Adipocyte (in vitro differentiated cells): ENCODE measurements around the gene SESTD1.
"Not testable (repeated sequence)": the region's sequence is repeated elsewhere in the genome, so short reads cannot be mapped to it uniquely, and the experiment has no call there.

Experiments
- DNase-seq: peaks from one replicate; pipeline ENCODE4 v3.0.0-alpha.2; 2015; ENCODE audit warnings: low read depth
- H3K27me3 ChIP-seq: replicated peaks from 2 replicates; pipeline ENCODE4 v1.7.0; 2013; ENCODE audit warnings: mild to moderate bottlenecking, low read length, moderate library complexity; ENCODE audit not compliant: control insufficient read depth, insufficient read depth
- H3K36me3 ChIP-seq: 2 replicates; pipeline ENCODE4 v1.7.0; 2013; ENCODE audit warnings: low read length, mild to moderate bottlenecking, moderate library complexity; ENCODE audit not compliant: control insufficient read depth, insufficient read depth, severe bottlenecking
- H3K4me1 ChIP-seq: 2 replicates; pipeline ENCODE4 v1.7.0; 2013; ENCODE audit warnings: mild to moderate bottlenecking, low read length, moderate library complexity; ENCODE audit not compliant: control insufficient read depth, insufficient read depth
- H3K4me3 ChIP-seq: 2 replicates; pipeline ENCODE4 v1.7.0; 2013; ENCODE audit warnings: mild to moderate bottlenecking, low read length, moderate library complexity
- H3K9ac ChIP-seq: 2 replicates; pipeline ENCODE4 v1.7.0; 2013; ENCODE audit warnings: mild to moderate bottlenecking, low read length, moderate library complexity
- H3K9me3 ChIP-seq: 2 replicates; pipeline ENCODE4 v1.7.0; 2013; ENCODE audit warnings: mild to moderate bottlenecking, low read length, moderate library complexity; ENCODE audit not compliant: control insufficient read depth

The SESTD1 gene

GRCh38 chr2:179235463-179236108 lies 29.0 kb downstream of the SESTD1 start:
- Histone ChIP-seq H3K36me3 (peaks cover 8% of the 10 kb centered on the region), H3K9ac (no peak overlapping the region), H3K27me3 (no peaks in the 10 kb centered on the region), H3K4me1 (peaks cover 42% of the 10 kb centered on the region), H3K9me3 (no peaks in the 10 kb centered on the region), H3K4me3 (peak overlapping the region; percentile 18)
- peak; percentile 76 for DNase-seq

- Histone ChIP-seq H3K9me3 (no peaks in the 10 kb centered on the region), H3K27me3 (no peaks in the 10 kb centered on the region), H3K4me3 (peak overlapping the region; percentile 5), H3K9ac (no peak overlapping the region), H3K36me3 (peaks cover 8% of the 10 kb centered on the region), H3K4me1 (peaks cover 42% of the 10 kb centered on the region)
- no peak for DNase-seq
These were observed 29.9 kb downstream of the SESTD1 start for GRCh38 chr2:179234658-179235240.

- DNase-seq: no peak
- Histone ChIP-seq H3K27me3 (no peaks in the 10 kb centered on the region), H3K36me3 (peaks cover 12% of the 10 kb centered on the region), H3K9ac (no peak overlapping the region), H3K4me1 (peaks cover 40% of the 10 kb centered on the region), H3K4me3 (no peak overlapping the region), H3K9me3 (no peaks in the 10 kb centered on the region)
These were observed 30.8 kb downstream of the SESTD1 start for GRCh38 chr2:179233626-179234430.

GRCh38 chr2:179233083-179233490 lies 31.5 kb downstream of the SESTD1 start:
- no peak for DNase-seq
- peaks cover 16% of the 10 kb centered on the region for H3K36me3 ChIP-seq
- no peaks in the 10 kb centered on the region for H3K9me3 ChIP-seq
- H3K9ac ChIP-seq: no peak overlapping the region
- no peak overlapping the region for H3K4me3 ChIP-seq
- no peaks in the 10 kb centered on the region for H3K27me3 ChIP-seq
- H3K4me1 ChIP-seq: peaks cover 33% of the 10 kb centered on the region

- DNase-seq: no peak
- H3K36me3 ChIP-seq: peaks cover 8% of the 10 kb centered on the region
- no peak overlapping the region for H3K9ac ChIP-seq
- no peaks in the 10 kb centered on the region for H3K27me3 ChIP-seq
- peaks cover 24% of the 10 kb centered on the region for H3K4me1 ChIP-seq
- no peak overlapping the region for H3K4me3 ChIP-seq
- no peaks in the 10 kb centered on the region for H3K9me3 ChIP-seq
These were observed 37.7 kb downstream of the SESTD1 start for GRCh38 chr2:179226961-179227259.

GRCh38 chr2:179226203-179226960 lies 38.2 kb downstream of the SESTD1 start:
- no peak for DNase-seq

GRCh38 chr2:179224361-179224760 lies 40.3 kb downstream of the SESTD1 start:
- no peak for DNase-seq
- Histone ChIP-seq H3K27me3 (no peaks in the 10 kb centered on the region), H3K4me3 (no peak overlapping the region), H3K9ac (no peak overlapping the region), H3K36me3 (peaks cover 8% of the 10 kb centered on the region), H3K9me3 (no peaks in the 10 kb centered on the region), H3K4me1 (peaks cover 30% of the 10 kb centered on the region)

More at GRCh38 chr2:179226203-179226960, 38.2 kb downstream of the SESTD1 start:
- Histone ChIP-seq H3K4me3 (no peak overlapping the region), H3K9ac (no peak overlapping the region), H3K4me1 (peaks cover 28% of the 10 kb centered on the region), H3K27me3 (no peaks in the 10 kb centered on the region), H3K9me3 (no peaks in the 10 kb centered on the region), H3K36me3 (peaks cover 8% of the 10 kb centered on the region)

GRCh38 chr2:179222076-179222475 lies 42.6 kb downstream of the SESTD1 start:
- Histone ChIP-seq H3K9me3 (no peaks in the 10 kb centered on the region), H3K36me3 (no peaks in the 10 kb centered on the region), H3K27me3 (no peaks in the 10 kb centered on the region), H3K9ac (no peak overlapping the region), H3K4me1 (peaks cover 36% of the 10 kb centered on the region), H3K4me3 (no peak overlapping the region)
- no peak for DNase-seq

- Histone ChIP-seq H3K4me1 (peaks cover 27% of the 10 kb centered on the region), H3K27me3 (no peaks in the 10 kb centered on the region), H3K4me3 (no peak overlapping the region), H3K9ac (no peak overlapping the region), H3K36me3 (no peaks in the 10 kb centered on the region), H3K9me3 (no peaks in the 10 kb centered on the region)
- DNase-seq: peak; percentile 89
These were observed 45.6 kb downstream of the SESTD1 start for GRCh38 chr2:179218848-179219594.

- H3K4me1 ChIP-seq: peaks cover 15% of the 10 kb centered on the region
- not testable (repeated sequence) for H3K36me3 ChIP-seq, DNase-seq, H3K9me3 ChIP-seq, H3K4me3 ChIP-seq, H3K9ac ChIP-seq, H3K27me3 ChIP-seq
These were observed 50.0 kb downstream of the SESTD1 start for GRCh38 chr2:179214671-179215070.
